Tibial nerve (tissue), 4 donors: ENCODE results near the gene LRRC8E. TPM values are rescaled to one million over a fixed set of nuclear protein-coding genes. Genes with fewer than 3 reads are reported as not detected.
"Not testable (repeated sequence)": the region's sequence is repeated elsewhere in the genome, so short reads cannot be mapped to it uniquely, and the experiment has no call there.

Experiments
- DNase-seq, 2 donors: peaks; one replicate each; pipeline ENCODE4 v3.0.0-alpha.2; 2019; ENCODE audit warnings: low spot score in 2 of 2
- H3K27ac ChIP-seq, 4 donors: fragments of 200-600 bp; sonication (generic) in 3 of 4; one replicate each; pipeline ENCODE4 v1.5.1; 2017 to 2019; ENCODE audit warnings: mild to moderate bottlenecking in 1 of 4
- H3K27me3 ChIP-seq, 2 donors: fragments of 200-600 bp; sonication (generic) in 1 of 2; one replicate each; pipeline versions ENCODE4 v1.5.1 to v1.6.0; 2017 to 2019
- H3K36me3 ChIP-seq, 3 donors: fragments of 200-600 bp; sonication (generic); one replicate each; pipeline ENCODE4 v1.5.1; 2018 to 2019
- H3K4me1 ChIP-seq, 4 donors: fragments of 200-600 bp; sonication (generic) in 3 of 4; one replicate each; pipeline ENCODE4 v1.5.1; 2017 to 2019
- H3K4me3 ChIP-seq, 4 donors: fragments of 200-600 bp; sonication (generic) in 3 of 4; one replicate each; pipeline ENCODE4 v1.5.1; 2017 to 2019; ENCODE audit warnings: mild to moderate bottlenecking in 1 of 4, moderate library complexity in 1 of 4
- H3K9me3 ChIP-seq, 4 donors: fragments of 200-600 bp; sonication (generic) in 3 of 4; one replicate each; pipeline ENCODE4 v1.5.1; 2017 to 2019
- EP300 ChIP-seq, 2 donors: sonication (generic); formaldehyde crosslinking; IDR thresholded peaks; one replicate each; pipeline ENCODE4 v1.6.1; 2017; ENCODE audit warnings: antibody characterized with exemption in 2 of 2, mild to moderate bottlenecking in 1 of 2
- POLR2A ChIP-seq, 2 donors: fragments of 450-650 bp; IDR thresholded peaks; one replicate each; pipeline ENCODE4 v1.6.1; 2017; ENCODE audit warnings: antibody characterized with exemption in 2 of 2, mild to moderate bottlenecking in 2 of 2, moderate library complexity in 2 of 2
- whole genome bisulfite sequencing, 2 donors: methylation state at CpG; one replicate each; pipeline ENCODE4 v1.1.5; 2018; 5-methylcytosine and 5-hydroxymethylcytosine counted together
- total RNA-seq, 4 donors: library from RNA; depleted of rRNA; stranded (reverse); fragments of >200 nt; gene quantifications; one replicate each; pipeline ENCODE4 v1.1.0, GENCODE V29; 2016
- TF ChIP-seq, protein P1 (sequence below), 5 experiments: fragments of 200-600 bp in 3 of 5; fragments of 450-650 bp in 2 of 5; sonication (generic) in 3 of 5; IDR thresholded peaks; one replicate each; pipeline ENCODE4 v1.5.1; 2016 to 2019; ENCODE audit warnings: antibody characterized with exemption in 5 of 5, mild to moderate bottlenecking in 3 of 5, moderate library complexity in 2 of 5

LRRC8E gene
- total RNA-seq, 4 donors from 2014 or later = 0.59 to 1.2 TPM; not detected in 2

DNA sequence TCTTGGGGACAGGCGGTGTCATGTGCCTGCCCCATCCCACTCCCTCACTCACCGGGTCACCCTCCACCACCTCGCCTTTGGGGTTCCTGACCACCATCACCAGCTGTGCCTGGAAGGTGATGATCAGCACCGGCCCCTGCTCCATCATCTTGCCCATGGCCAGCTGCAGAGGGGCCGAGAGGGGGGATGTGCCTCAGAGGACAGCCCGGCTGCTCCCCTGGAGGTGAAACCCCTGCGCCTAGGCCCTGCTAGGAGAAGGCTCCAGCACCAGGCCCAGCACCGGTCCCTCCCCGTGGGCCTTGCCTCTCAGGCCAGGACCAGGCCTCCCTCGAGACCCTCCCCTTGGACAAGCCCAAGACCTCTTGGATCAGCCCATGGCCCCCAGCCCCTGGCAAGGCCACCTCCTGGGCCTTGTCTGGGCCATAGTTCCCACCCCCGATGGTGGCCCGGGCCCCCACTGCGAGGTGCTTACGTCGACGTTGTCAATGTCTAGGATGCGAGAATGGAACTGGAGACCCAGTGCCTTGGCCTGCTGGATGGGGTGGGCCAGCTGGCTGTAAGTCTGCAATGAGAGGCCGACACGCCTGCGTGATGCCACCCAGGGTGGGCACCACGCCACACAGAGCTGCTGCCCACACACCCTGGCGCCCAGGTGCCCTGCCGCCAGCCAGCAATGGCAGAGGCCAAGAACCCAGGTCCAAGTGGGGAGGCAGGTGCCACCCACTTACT lies 39.5 kb downstream of the LRRC8E start:
- H3K36me3 ChIP-seq = peaks cover 4 to 52% (median 17%) of the 10 kb centered on the region in 3 donors
- H3K27ac ChIP-seq = peak overlapping the region; percentile 56 to 87 (median 80)
- WGBS, 2 donors = 87 to 88% methylated on average over 13 to 20 of the region's 23 CpGs
- no peak for TF ChIP-seq EP300 (IDR thresholded peaks at IDR 0.05)
- TF ChIP-seq, protein P1, sequence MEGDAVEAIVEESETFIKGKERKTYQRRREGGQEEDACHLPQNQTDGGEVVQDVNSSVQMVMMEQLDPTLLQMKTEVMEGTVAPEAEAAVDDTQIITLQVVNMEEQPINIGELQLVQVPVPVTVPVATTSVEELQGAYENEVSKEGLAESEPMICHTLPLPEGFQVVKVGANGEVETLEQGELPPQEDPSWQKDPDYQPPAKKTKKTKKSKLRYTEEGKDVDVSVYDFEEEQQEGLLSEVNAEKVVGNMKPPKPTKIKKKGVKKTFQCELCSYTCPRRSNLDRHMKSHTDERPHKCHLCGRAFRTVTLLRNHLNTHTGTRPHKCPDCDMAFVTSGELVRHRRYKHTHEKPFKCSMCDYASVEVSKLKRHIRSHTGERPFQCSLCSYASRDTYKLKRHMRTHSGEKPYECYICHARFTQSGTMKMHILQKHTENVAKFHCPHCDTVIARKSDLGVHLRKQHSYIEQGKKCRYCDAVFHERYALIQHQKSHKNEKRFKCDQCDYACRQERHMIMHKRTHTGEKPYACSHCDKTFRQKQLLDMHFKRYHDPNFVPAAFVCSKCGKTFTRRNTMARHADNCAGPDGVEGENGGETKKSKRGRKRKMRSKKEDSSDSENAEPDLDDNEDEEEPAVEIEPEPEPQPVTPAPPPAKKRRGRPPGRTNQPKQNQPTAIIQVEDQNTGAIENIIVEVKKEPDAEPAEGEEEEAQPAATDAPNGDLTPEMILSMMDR (IDR thresholded peaks at IDR 0.05) = no peak
- no peak for TF ChIP-seq POLR2A (IDR thresholded peaks at IDR 0.05)
- H3K9me3 ChIP-seq = no peaks in the 10 kb centered on the region
- peaks cover 0 to 62% (median 23%) of the 10 kb centered on the region in 4 donors for H3K4me1 ChIP-seq
- H3K27me3 ChIP-seq = no peaks in the 10 kb centered on the region
- DNase-seq = no peak
- H3K4me3 ChIP-seq = no peak overlapping the region

GRCh38 chr19:7928334-7928706 lies 40.0 kb downstream of the LRRC8E start:
- peak overlapping the region; percentile 56 to 87 (median 80) for H3K27ac ChIP-seq
- WGBS, 2 donors = 64 to 73% methylated on average over 9 of the region's 9 CpGs
- peaks cover 4 to 52% (median 23%) of the 10 kb centered on the region in 3 donors for H3K36me3 ChIP-seq
- TF ChIP-seq, protein P1 (IDR thresholded peaks at IDR 0.05) = no peak
- no peak for TF ChIP-seq POLR2A (IDR thresholded peaks at IDR 0.05)
- no peak for TF ChIP-seq EP300 (IDR thresholded peaks at IDR 0.05)
- no peaks in the 10 kb centered on the region for H3K27me3 ChIP-seq
- DNase-seq = no peak
- peaks cover 0 to 60% (median 23%) of the 10 kb centered on the region in 4 donors for H3K4me1 ChIP-seq
- H3K9me3 ChIP-seq = no peaks in the 10 kb centered on the region
- H3K4me3 ChIP-seq = no peak overlapping the region

DNA sequence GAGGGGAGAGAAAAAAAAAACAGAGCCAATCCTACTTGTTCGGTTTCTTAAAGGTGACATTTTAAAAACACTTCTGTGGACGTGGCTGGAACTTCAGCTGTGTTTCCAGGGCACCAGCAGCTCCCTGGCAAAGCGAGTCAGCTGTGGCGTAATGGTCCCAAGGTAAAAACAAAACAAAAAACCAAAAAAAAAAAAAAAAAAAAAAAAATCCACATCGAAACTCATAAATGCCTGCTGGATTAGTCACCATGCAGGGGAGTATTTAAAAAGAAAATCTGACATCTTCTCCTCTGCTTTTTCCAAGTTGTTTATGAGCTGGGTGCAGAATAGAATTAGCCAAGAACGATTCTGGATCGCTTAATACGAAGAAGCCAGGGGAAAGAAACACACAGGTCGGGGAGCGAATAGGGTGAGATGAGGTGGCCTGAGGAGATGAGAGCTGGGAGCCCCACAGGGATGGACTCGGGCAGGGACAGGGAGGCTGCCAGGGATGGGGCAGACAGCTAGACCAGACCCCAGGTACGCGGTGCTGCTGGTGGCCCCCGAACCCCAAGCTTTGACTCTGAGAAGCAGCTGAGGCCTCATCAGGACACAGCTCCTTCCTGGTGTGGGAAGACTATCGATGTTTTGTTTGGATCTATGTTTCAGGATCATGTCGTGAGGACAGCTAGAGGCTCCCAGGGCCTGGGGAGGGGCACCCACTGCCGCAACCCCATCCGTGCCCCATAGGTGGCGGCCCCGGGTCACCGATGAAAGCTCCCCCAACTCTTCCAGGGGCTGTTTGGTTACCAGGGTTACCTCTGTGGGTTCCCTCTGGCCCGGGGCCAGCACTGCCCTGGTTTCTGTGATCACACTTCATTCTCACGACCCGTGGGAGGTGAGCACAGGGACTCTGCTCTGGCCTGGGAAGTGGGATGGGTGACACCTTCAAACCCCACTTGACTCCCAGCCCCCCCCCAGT lies 40.7 kb downstream of the LRRC8E start:
- no peaks in the 10 kb centered on the region for H3K9me3 ChIP-seq
- DNase-seq = peak; percentile 48 to 53
- H3K27me3 ChIP-seq = no peaks in the 10 kb centered on the region
- H3K4me3 ChIP-seq = peak overlapping the region in 1 of 4 donors; percentile 23
- TF ChIP-seq, protein P1 (IDR thresholded peaks at IDR 0.05) = peak in 1 of 5 experiments; percentile 9
- no peak for TF ChIP-seq EP300 (IDR thresholded peaks at IDR 0.05)
- TF ChIP-seq POLR2A (IDR thresholded peaks at IDR 0.05) = no peak
- 49 to 53% methylated on average over 24 of the region's 24 CpGs for WGBS, 2 donors
- H3K27ac ChIP-seq = peak overlapping the region; percentile 54 to 94 (median 80)
- H3K4me1 ChIP-seq = peaks cover 0 to 54% (median 23%) of the 10 kb centered on the region in 4 donors
- H3K36me3 ChIP-seq = peaks cover 4 to 57% (median 30%) of the 10 kb centered on the region in 3 donors

GRCh38 chr19:7930030-7930429 lies 41.7 kb downstream of the LRRC8E start:
- H3K27ac ChIP-seq = peak overlapping the region in 3 of 4 donors; percentile 54 to 94 (median 84)
- H3K9me3 ChIP-seq, H3K27me3 ChIP-seq, H3K4me3 ChIP-seq, DNase-seq: not testable (repeated sequence)
- WGBS, 2 donors = 87% methylated on average over 11 of the region's 11 CpGs
- peaks cover 4 to 67% (median 37%) of the 10 kb centered on the region in 3 donors for H3K36me3 ChIP-seq
- peaks cover 0 to 45% (median 19%) of the 10 kb centered on the region in 4 donors for H3K4me1 ChIP-seq

GRCh38 chr19:7930765-7931164 lies 42.5 kb downstream of the LRRC8E start:
- Histone ChIP-seq H3K4me3 (no peak overlapping the region), H3K27me3 (no peaks in the 10 kb centered on the region), H3K36me3 (peaks cover 4 to 74% (median 39%) of the 10 kb centered on the region in 3 donors), H3K27ac (peak overlapping the region in 2 of 4 donors; percentile 47 to 62), H3K9me3 (no peaks in the 10 kb centered on the region), H3K4me1 (peaks cover 0 to 38% (median 14%) of the 10 kb centered on the region in 4 donors)
- DNase-seq = no peak
- TF ChIP-seq, protein P1 (IDR thresholded peaks at IDR 0.05) = no peak
- no peak for TF ChIP-seq EP300 (IDR thresholded peaks at IDR 0.05)
- no peak for TF ChIP-seq POLR2A (IDR thresholded peaks at IDR 0.05)
- WGBS, 2 donors = 79 to 81% methylated on average over 7 of the region's 7 CpGs
